ENCODE data around the gene ETNK2.
A peak's percentile ranks its signal among the peaks of the same experiment; 100 is the strongest.

The ETNK2 gene

GRCh38 chr1:204149635-204150565 is 1.9 kb downstream of the ETNK2 start:
- H3K27me3 Mint-ChIP-seq = peaks cover 14% of the 10 kb centered on the region
- ATAC-seq (replicated peaks; ENCODE audit: extremely low read depth, poor library complexity, severe bottlenecking) (no peak), DNase-seq (ENCODE audit: low spot score in 2 of 2) (no peak)
- H3K4me1 Mint-ChIP-seq = peaks cover 6% of the 10 kb centered on the region
- H3K27ac Mint-ChIP-seq (ENCODE audit: low read depth) = peak overlapping the region; percentile 44
- H3K36me3 Mint-ChIP-seq (ENCODE audit: insufficient read depth) = peaks cover 4% of the 10 kb centered on the region
- no peaks in the 10 kb centered on the region for H3K9me3 Mint-ChIP-seq
- H3K4me3 Mint-ChIP-seq = peak overlapping the region; percentile 72

GRCh38 chr1:204149107-204149506 is 2.7 kb downstream of the ETNK2 start:
- H3K27me3 Mint-ChIP-seq = peaks cover 19% of the 10 kb centered on the region
- no peak overlapping the region for H3K4me3 Mint-ChIP-seq
- no peaks in the 10 kb centered on the region for H3K9me3 Mint-ChIP-seq
- no peak for ATAC-seq (replicated peaks; ENCODE audit: extremely low read depth, poor library complexity, severe bottlenecking)
- H3K36me3 Mint-ChIP-seq (ENCODE audit: insufficient read depth) = peaks cover 4% of the 10 kb centered on the region
- H3K27ac Mint-ChIP-seq (ENCODE audit: low read depth) = no peak overlapping the region
- H3K4me1 Mint-ChIP-seq = peaks cover 6% of the 10 kb centered on the region
- DNase-seq (ENCODE audit: low spot score in 2 of 2) = no peak

GRCh38 chr1:204147406-204148383 is 4.1 kb downstream of the ETNK2 start:
- H3K36me3 Mint-ChIP-seq (ENCODE audit: insufficient read depth) = peaks cover 4% of the 10 kb centered on the region
- peaks cover 21% of the 10 kb centered on the region for H3K27me3 Mint-ChIP-seq
- H3K27ac Mint-ChIP-seq (ENCODE audit: low read depth) = peak overlapping the region; percentile 61

GRCh38 chr1:204146965-204147364 is 4.9 kb downstream of the ETNK2 start:
- H3K4me3 Mint-ChIP-seq = no peak overlapping the region
- H3K27me3 Mint-ChIP-seq = peaks cover 22% of the 10 kb centered on the region
- H3K36me3 Mint-ChIP-seq (ENCODE audit: insufficient read depth) = peaks cover 4% of the 10 kb centered on the region
- ATAC-seq (replicated peaks; ENCODE audit: extremely low read depth, poor library complexity, severe bottlenecking) = no peak
- H3K27ac Mint-ChIP-seq (ENCODE audit: low read depth) = no peak overlapping the region
- no peak for DNase-seq (ENCODE audit: low spot score in 2 of 2)
- H3K9me3 Mint-ChIP-seq = no peaks in the 10 kb centered on the region
- H3K4me1 Mint-ChIP-seq = peaks cover 6% of the 10 kb centered on the region

More at GRCh38 chr1:204147406-204148383, 4.1 kb downstream of the ETNK2 start:
- DNase-seq (ENCODE audit: low spot score in 2 of 2) (no peak), ATAC-seq (replicated peaks; ENCODE audit: extremely low read depth, poor library complexity, severe bottlenecking) (no peak)
- H3K4me3 Mint-ChIP-seq = no peak overlapping the region
- peaks cover 6% of the 10 kb centered on the region for H3K4me1 Mint-ChIP-seq
- H3K9me3 Mint-ChIP-seq = no peaks in the 10 kb centered on the region

GRCh38 chr1:204146309-204146708 is 5.5 kb downstream of the ETNK2 start:
- Mint-ChIP-seq H3K36me3 (ENCODE audit: insufficient read depth) (peaks cover 4% of the 10 kb centered on the region), H3K9me3 (no peaks in the 10 kb centered on the region), H3K27me3 (peaks cover 28% of the 10 kb centered on the region), H3K27ac (ENCODE audit: low read depth) (no peak overlapping the region), H3K4me3 (no peak overlapping the region), H3K4me1 (peaks cover 6% of the 10 kb centered on the region)
- no peak for ATAC-seq (replicated peaks; ENCODE audit: extremely low read depth, poor library complexity, severe bottlenecking)
- DNase-seq (ENCODE audit: low spot score in 2 of 2) = no peak

- H3K27me3 Mint-ChIP-seq = peaks cover 25% of the 10 kb centered on the region
- no peaks in the 10 kb centered on the region for H3K9me3 Mint-ChIP-seq
- H3K4me1 Mint-ChIP-seq = peaks cover 2% of the 10 kb centered on the region
- no peak for DNase-seq (ENCODE audit: low spot score in 2 of 2)
- no peak overlapping the region for H3K27ac Mint-ChIP-seq (ENCODE audit: low read depth)
- H3K36me3 Mint-ChIP-seq (ENCODE audit: insufficient read depth) = peaks cover 5% of the 10 kb centered on the region
- no peak for ATAC-seq (replicated peaks; ENCODE audit: extremely low read depth, poor library complexity, severe bottlenecking)
- H3K4me3 Mint-ChIP-seq = no peak overlapping the region
These were observed 6.8 kb downstream of the ETNK2 start for GRCh38 chr1:204145033-204145504.

GRCh38 chr1:204143276-204144041 is 8.4 kb downstream of the ETNK2 start:
- Mint-ChIP-seq H3K4me1 (no peaks in the 10 kb centered on the region), H3K9me3 (no peaks in the 10 kb centered on the region), H3K27me3 (peaks cover 22% of the 10 kb centered on the region), H3K4me3 (no peak overlapping the region), H3K27ac (ENCODE audit: low read depth) (no peak overlapping the region), H3K36me3 (ENCODE audit: insufficient read depth) (peaks cover 5% of the 10 kb centered on the region)
- ATAC-seq (replicated peaks; ENCODE audit: extremely low read depth, poor library complexity, severe bottlenecking) (no peak), DNase-seq (ENCODE audit: low spot score in 2 of 2) (no peak)

GRCh38 chr1:204142032-204142974 is 9.5 kb downstream of the ETNK2 start:
- H3K4me1 Mint-ChIP-seq = no peaks in the 10 kb centered on the region
- H3K4me3 Mint-ChIP-seq = no peak overlapping the region
- H3K27ac Mint-ChIP-seq (ENCODE audit: low read depth) = no peak overlapping the region
- H3K27me3 Mint-ChIP-seq = peaks cover 22% of the 10 kb centered on the region
- H3K36me3 Mint-ChIP-seq (ENCODE audit: insufficient read depth) = peaks cover 5% of the 10 kb centered on the region
- no peak for ATAC-seq (replicated peaks; ENCODE audit: extremely low read depth, poor library complexity, severe bottlenecking)
- no peak for DNase-seq (ENCODE audit: low spot score in 2 of 2)
- no peaks in the 10 kb centered on the region for H3K9me3 Mint-ChIP-seq

GRCh38 chr1:204141131-204141530 is 10.7 kb downstream of the ETNK2 start:
- ATAC-seq (replicated peaks; ENCODE audit: extremely low read depth, poor library complexity, severe bottlenecking) (no peak), DNase-seq (ENCODE audit: low spot score in 2 of 2) (no peak)
- no peaks in the 10 kb centered on the region for H3K9me3 Mint-ChIP-seq
- peaks cover 4% of the 10 kb centered on the region for H3K36me3 Mint-ChIP-seq (ENCODE audit: insufficient read depth)
- H3K27ac Mint-ChIP-seq (ENCODE audit: low read depth) = no peak overlapping the region
- no peak overlapping the region for H3K4me3 Mint-ChIP-seq
- peaks cover 22% of the 10 kb centered on the region for H3K27me3 Mint-ChIP-seq
- no peaks in the 10 kb centered on the region for H3K4me1 Mint-ChIP-seq

GRCh38 chr1:204139952-204140351 is 11.9 kb downstream of the ETNK2 start:
- no peak for ATAC-seq (replicated peaks; ENCODE audit: extremely low read depth, poor library complexity, severe bottlenecking)
- Mint-ChIP-seq H3K27ac (ENCODE audit: low read depth) (no peak overlapping the region), H3K36me3 (ENCODE audit: insufficient read depth) (peaks cover 3% of the 10 kb centered on the region)

GRCh38 chr1:204139088-204139487 is 12.8 kb downstream of the ETNK2 start:
- DNase-seq (ENCODE audit: low spot score in 2 of 2) = no peak
- no peak for ATAC-seq (replicated peaks; ENCODE audit: extremely low read depth, poor library complexity, severe bottlenecking)
- Mint-ChIP-seq H3K36me3 (ENCODE audit: insufficient read depth) (peaks cover 3% of the 10 kb centered on the region), H3K4me1 (no peaks in the 10 kb centered on the region), H3K4me3 (no peak overlapping the region), H3K27ac (ENCODE audit: low read depth) (no peak overlapping the region), H3K9me3 (no peaks in the 10 kb centered on the region), H3K27me3 (peaks cover 12% of the 10 kb centered on the region)

More at GRCh38 chr1:204139952-204140351, 11.9 kb downstream of the ETNK2 start:
- H3K9me3 Mint-ChIP-seq = no peaks in the 10 kb centered on the region
- H3K4me1 Mint-ChIP-seq = no peaks in the 10 kb centered on the region
- no peak for DNase-seq (ENCODE audit: low spot score in 2 of 2)
- H3K27me3 Mint-ChIP-seq = peaks cover 20% of the 10 kb centered on the region
- H3K4me3 Mint-ChIP-seq = no peak overlapping the region
